CD4-positive, alpha-beta T cell treated with Interleukin-21 for 1 hour (primary cell): Measurements from ENCODE around the gene TAGAP.

ENCODE experiments used
- DNase-seq: peaks from one replicate; pipeline ENCODE4 v3.0.0-alpha.2; 2020

TAGAP gene

GRCh38 chr6:159068904-159069578, 24.2 kb upstream of the TAGAP start:
- DNase-seq: no peak

GRCh38 chr6:159067334-159067733, 22.5 kb upstream of the TAGAP start:
- no peak for DNase-seq

DNA sequence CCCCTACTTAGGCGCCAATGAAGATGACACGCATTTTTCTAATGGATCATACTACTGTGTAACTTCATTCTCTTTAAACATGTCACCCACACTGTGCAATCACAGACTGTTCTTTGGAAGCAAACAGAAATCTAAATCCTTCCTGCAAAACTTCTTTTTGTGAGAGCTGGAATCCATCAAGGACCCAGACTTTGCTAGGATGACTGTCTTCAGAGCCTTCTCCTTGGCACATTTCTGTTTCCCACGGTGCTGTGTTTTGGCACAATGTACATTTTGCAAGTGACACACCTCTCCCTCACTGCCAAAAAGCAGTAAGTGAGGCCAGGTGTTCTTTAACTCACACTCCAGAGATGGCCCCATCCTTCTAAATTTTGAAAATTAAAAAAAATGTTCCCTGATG, 21.7 kb upstream of the TAGAP start:
- DNase-seq: no peak

GRCh38 chr6:159065759-159066329, 21.1 kb upstream of the TAGAP start:
- DNase-seq: no peak

- DNase-seq: no peak
Measured at GRCh38 chr6:159065091-159065490, 20.3 kb upstream of the TAGAP start.

DNA sequence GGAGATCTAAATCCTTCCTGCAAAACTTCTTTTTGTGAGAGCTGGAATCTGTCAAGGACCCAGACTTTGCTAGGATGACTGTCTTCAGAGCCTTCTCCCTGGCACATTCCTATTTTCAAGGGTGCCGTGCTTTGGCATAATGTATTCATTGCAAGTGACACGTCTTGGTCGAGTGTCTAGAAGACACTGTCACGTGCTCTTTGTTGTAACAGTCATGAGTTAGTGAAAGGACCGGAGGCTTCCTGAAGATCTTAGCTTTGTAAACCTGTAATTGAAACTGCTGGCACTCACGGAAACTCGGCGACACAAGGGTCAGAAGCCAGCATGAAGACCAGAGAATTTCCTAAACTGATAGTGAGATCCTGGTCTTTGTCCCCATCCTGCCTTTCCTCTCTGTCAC, 19.7 kb upstream of the TAGAP start:
- no peak for DNase-seq

- no peak for DNase-seq
Measured at GRCh38 chr6:159063549-159063948, 18.8 kb upstream of the TAGAP start.

GRCh38 chr6:159062976-159063375, 18.2 kb upstream of the TAGAP start:
- DNase-seq: no peak

GRCh38 chr6:159062564-159062945, 17.8 kb upstream of the TAGAP start:
- DNase-seq: peak; percentile 80

- peak; percentile 72 for DNase-seq
Measured at GRCh38 chr6:159061805-159062563, 17.2 kb upstream of the TAGAP start.

- DNase-seq: no peak
Measured at GRCh38 chr6:159061146-159061545, 16.4 kb upstream of the TAGAP start.

- no peak for DNase-seq
Measured at GRCh38 chr6:159059885-159060506, 15.2 kb upstream of the TAGAP start.

- no peak for DNase-seq
Measured at GRCh38 chr6:159059141-159059540, 14.3 kb upstream of the TAGAP start.

DNA sequence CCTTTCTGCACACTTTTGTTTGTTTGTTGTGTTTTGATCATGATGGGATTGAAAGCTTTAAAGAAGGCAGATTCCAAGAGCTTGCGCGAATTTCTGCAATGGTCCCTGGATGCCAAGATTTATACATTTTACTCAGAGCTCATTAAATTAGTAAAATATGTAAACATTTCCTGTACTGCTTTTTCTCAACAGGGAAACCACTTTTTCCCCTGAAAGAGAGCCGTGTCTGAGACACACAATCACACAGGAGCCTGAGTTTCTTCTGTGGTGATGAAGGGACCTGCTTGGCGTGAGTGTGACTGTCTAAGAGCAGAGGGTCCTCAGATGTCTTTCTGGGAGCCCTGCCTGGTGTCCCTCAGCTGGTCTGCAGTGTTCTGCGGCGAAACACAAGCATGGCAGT, 12.1 kb upstream of the TAGAP start:
- DNase-seq: no peak

DNA sequence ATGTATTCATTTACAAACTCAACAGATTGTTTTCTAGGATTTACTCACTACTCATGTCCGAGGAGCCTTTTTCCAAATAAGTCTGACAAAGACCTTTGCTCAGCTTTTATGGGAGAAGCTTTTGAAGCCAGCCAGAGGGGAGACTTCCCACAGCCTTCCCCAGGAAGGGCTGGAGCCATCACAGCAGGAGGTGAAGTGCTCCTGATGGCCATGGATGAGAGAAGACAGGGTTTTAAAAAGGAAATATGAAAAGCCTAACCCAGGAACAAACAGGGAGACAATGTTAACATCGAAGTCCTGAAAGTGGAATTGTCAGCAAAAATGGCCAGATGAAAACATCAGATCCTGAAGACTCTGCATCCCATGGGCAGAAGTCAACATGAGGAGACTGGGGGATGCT, 11.6 kb upstream of the TAGAP start:
- no peak for DNase-seq

DNA sequence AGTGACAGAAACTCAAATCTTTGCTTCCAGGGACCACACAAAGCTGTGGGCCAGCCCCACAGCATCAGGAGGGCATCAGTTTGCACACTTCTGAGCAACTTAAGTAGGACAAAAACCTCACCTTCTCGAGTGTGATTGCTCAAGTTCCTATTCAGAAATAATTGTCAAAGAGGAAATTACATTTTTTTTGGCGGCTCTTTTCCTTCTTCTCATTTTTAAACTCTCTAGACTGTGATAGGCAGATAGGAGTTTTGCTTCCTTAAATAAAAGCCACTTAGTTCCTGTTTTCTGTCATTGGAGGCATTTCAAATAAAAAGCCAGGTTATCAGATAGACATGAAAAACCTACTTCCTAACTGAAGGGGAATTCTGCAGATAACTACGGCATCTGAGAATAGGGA, 11.2 kb upstream of the TAGAP start:
- DNase-seq: no peak

DNA sequence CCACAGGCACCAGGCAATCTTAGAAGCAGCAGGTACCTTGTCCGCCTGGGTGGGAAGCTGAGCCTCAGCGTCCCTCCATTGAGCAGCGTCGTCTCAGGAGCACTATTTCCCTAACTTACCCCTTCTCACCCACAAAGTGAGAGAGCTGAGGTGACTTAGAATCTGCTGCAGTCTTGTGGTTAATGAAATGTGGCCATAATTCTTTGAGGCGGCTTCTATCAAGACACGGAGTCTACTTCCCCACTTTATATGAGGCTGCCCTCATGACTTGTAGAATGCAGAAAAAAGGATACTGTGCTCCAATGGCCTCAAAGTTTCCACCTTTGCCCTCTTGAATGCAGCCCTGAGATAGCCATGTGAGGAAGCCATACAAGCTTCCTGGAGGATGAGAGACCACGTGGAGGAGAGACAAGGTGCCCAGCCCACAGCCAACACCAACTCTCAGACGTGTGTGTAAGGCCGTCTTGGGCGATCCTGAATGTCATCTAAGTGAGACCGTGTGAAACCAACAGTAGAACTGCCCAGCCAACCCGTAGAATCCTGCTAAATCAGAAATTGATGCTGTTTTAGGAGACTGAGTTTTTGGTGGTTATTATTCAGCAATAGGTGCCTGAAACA, 9.1 kb upstream of the TAGAP start:
- DNase-seq: no peak

- no peak for DNase-seq
Measured at GRCh38 chr6:159052720-159053119, 7.9 kb upstream of the TAGAP start.

DNA sequence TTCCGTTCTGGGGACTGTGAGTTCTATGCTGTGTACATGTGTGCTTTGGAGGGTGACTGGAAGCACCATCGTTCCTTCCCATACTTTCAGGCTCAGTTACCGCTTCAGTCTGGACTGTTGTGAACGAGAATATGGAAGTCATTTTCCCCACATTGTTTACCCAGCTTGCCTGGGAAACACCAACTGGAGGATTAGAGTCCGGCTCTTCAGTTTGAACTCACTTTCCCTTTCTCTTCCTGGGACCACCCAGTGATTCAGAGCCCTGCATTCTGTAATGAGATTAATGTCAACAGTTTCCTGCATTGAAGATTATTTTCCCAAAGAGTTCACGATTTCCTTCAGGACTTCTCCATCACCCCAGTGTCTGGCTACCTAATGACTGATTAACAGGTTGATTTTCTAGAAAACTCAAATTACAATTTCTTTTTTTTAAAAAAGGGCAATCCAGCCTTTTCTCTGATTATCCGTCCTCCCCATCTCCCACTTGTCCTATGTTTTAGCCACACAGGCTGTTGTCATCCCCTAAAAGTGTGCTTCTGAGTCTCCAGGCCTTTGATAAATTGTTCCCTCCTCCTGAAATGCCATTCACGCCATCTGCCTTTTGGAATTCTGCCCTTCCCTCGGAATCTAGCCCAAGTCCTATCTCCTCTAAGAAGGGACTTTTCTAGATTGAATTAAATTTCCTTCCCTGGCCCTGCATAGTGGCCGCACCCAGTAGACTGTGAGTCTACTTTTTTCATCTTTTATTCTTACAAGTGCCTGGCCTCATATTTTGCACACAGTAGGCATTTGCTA, 3.3 kb upstream of the TAGAP start:
- no peak for DNase-seq

DNA sequence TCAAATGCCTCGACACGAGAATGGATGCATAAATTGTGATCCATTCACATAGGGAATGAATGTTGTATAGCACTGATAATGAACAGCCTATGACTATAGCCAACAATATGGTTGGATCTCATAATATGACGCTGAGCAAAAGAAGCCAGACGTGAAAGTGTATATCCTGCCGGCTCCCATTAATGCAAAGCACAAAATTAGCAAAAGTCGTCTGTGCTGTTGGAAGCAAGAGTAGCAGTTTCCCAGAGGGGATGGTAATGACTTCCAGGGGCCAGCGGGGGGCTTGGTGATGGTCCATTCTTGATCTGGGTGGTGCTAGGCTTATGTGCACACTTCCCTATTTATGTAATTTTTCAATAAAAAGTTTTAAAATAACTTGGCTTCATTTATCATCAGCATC, 1.0 kb upstream of the TAGAP start:
- no peak for DNase-seq

GRCh38 chr6:159043947-159044346, 844 bp downstream of the TAGAP start:
- DNase-seq: peak; percentile 54

- DNase-seq: peak; percentile 81
Measured at GRCh38 chr6:159043251-159043650, 1.5 kb downstream of the TAGAP start.

DNA sequence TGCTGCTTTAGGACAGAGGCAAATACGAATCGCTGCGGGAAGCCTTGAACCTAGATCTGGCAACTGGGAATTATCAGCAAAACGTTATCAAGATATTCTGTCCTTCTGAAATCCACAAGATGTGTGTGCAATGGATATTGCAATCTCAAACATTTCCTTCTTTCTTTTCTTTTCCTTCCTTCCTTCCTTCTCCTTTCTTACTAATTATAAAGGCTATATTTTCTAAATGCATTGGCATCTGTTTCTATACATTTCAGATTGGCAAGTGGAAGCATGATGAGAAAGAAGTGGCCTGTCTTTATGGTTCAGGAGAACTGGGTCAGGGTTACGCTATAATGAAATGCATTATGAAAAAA, 2.0 kb downstream of the TAGAP start:
- no peak for DNase-seq
